ENCODE results near the gene RUNX3.

- TF ChIP-seq EGR1 (IDR thresholded peaks at IDR 0.05; ENCODE audit: low read depth) (no peak), ZBTB33 (IDR thresholded peaks at IDR 0.05; ENCODE audit: extremely low read depth, insufficient replicate concordance, low read length) (no peak), CTCF (IDR thresholded peaks at IDR 0.05 in 2 of 3, conservative IDR thresholded peaks at IDR 0.05 in 1 of 3; ENCODE audit: borderline replicate concordance in 1 of 3, insufficient read depth in 1 of 3, low read depth in 2 of 3, low read length in 2 of 3) (no peak), EZH2 (IDR thresholded peaks at IDR 0.05) (no peak), SP1 (IDR thresholded peaks at IDR 0.05; ENCODE audit: low read depth) (no peak), FOSL1 (IDR thresholded peaks at IDR 0.05; ENCODE audit: low read depth) (no peak), POLR2A (IDR thresholded peaks at IDR 0.05; ENCODE audit: borderline replicate concordance, extremely low read depth, insufficient read depth, insufficient read length) (no peak), REST (IDR thresholded peaks at IDR 0.05; ENCODE audit: low read depth) (no peak), RAD21 (IDR thresholded peaks at IDR 0.05; ENCODE audit: low read depth) (no peak)
These were observed 30.2 kb upstream of the RUNX3 start for GRCh38 chr1:24960071-24960801.
